Measurements from ENCODE around the gene SOX6. TPM values are rescaled to one million over a fixed set of nuclear protein-coding genes. Genes with fewer than 3 reads are reported as not detected.

SOX6 gene
- total RNA-seq, 2 experiments from 2014 or later: 0.20 TPM; not detected in 1

DNA sequence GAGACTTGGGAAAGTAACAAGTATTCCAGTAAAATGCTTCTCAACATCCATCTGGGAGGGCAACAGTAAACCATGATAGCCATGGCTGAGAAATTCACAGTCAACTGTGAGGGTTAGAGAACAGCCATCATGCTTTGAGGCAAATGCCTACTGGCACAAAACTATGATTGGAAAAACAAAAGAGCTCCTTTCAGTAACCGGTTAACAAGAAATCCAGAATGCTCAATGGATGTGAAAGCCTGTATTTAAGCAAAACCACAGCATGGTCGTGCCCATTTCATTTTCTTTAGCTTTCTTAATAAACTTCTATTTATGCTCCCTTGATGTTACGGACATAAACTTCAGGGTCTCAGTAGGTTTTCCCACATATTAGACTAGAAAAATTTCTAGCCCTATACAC lies 139.5 kb downstream of the SOX6 start:
- ATAC-seq (ENCODE audit: poor library complexity) (no peak), DNase-seq (no peak)
- Mint-ChIP-seq H3K27ac (no peak overlapping the region), H3K27me3 (no peaks in the 10 kb centered on the region), H3K4me1 (ENCODE audit: low read depth) (no peaks in the 10 kb centered on the region), H3K36me3 (ENCODE audit: low read depth) (no peaks in the 10 kb centered on the region), H3K4me3 (no peak overlapping the region), H3K9me3 (peaks cover 3% of the 10 kb centered on the region)
- Histone ChIP-seq H3K27ac (ENCODE audit: low read depth in 1 of 2, low read length in 2 of 2) (no peak overlapping the region), H3K4me1 (ENCODE audit: insufficient read depth, low read length) (no peaks in the 10 kb centered on the region), H3K27me3 (ENCODE audit: control insufficient read depth in 1 of 2, insufficient read depth in 2 of 2, low read length in 2 of 2) (no peaks in the 10 kb centered on the region), H3K36me3 (ENCODE audit: insufficient read depth, low read length) (no peaks in the 10 kb centered on the region), H3K4me3 (ENCODE audit: low read length) (no peak overlapping the region), H3K9me3 (ENCODE audit: control insufficient read depth in 1 of 2, insufficient read depth in 1 of 2, low read length in 2 of 2) (peaks cover 0 to 4% of the 10 kb centered on the region in 2 experiments)
- POLR2A ChIA-PET: no interaction called here
- CTCF ChIA-PET: no interaction called here
- TF ChIP-seq CTCF (IDR thresholded peaks at IDR 0.05): no peak
- intact Hi-C loops (cut with DNase I, micrococcal nuclease): no loop called here

DNA sequence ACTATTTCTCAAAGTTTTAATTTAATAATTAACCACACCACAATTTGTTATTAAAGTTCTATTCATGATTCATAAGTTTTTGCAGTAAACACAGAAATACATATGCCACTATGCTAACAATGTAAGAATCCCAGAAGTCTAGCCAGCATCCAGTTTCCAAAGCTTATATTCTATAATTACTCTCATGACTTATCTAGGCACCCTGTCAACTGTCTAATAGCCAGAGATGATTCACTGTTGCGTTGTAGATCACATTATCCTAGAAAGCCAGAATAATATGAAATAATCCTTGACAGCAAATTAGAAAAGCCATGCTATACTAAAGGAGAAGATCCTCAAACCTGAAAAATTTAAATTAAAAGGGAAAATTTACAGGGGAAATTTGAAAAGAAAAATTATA lies 141.0 kb downstream of the SOX6 start:
- H3K27me3 ChIP-seq (ENCODE audit: control insufficient read depth in 1 of 2, insufficient read depth in 2 of 2, low read length in 2 of 2): no peaks in the 10 kb centered on the region
- H3K27ac Mint-ChIP-seq: no peak overlapping the region
- DNase-seq (no peak), ATAC-seq (ENCODE audit: poor library complexity) (no peak)
- H3K27ac ChIP-seq (ENCODE audit: low read depth in 1 of 2, low read length in 2 of 2): no peak overlapping the region
- H3K4me3 ChIP-seq (ENCODE audit: low read length): no peak overlapping the region
- ChIA-PET POLR2A (no interaction called here), CTCF (no interaction called here)
- peaks cover 0 to 4% of the 10 kb centered on the region in 2 experiments for H3K9me3 ChIP-seq (ENCODE audit: control insufficient read depth in 1 of 2, insufficient read depth in 1 of 2, low read length in 2 of 2)
- no peaks in the 10 kb centered on the region for H3K36me3 ChIP-seq (ENCODE audit: insufficient read depth, low read length)
- H3K4me1 ChIP-seq (ENCODE audit: insufficient read depth, low read length): no peaks in the 10 kb centered on the region
- intact Hi-C loops (cut with DNase I, micrococcal nuclease): no loop called here
- peaks cover under 1% of the 10 kb centered on the region for H3K9me3 Mint-ChIP-seq
- no peaks in the 10 kb centered on the region for H3K36me3 Mint-ChIP-seq (ENCODE audit: low read depth)
- TF ChIP-seq CTCF (IDR thresholded peaks at IDR 0.05): no peak
- no peaks in the 10 kb centered on the region for H3K4me1 Mint-ChIP-seq (ENCODE audit: low read depth)
- H3K4me3 Mint-ChIP-seq: no peak overlapping the region
- H3K27me3 Mint-ChIP-seq: no peaks in the 10 kb centered on the region

GRCh38 chr11:16211407-16211806 lies 144.9 kb downstream of the SOX6 start:
- ATAC-seq (ENCODE audit: poor library complexity): no peak
- no peaks in the 10 kb centered on the region for H3K4me1 Mint-ChIP-seq (ENCODE audit: low read depth)
- H3K36me3 ChIP-seq (ENCODE audit: insufficient read depth, low read length): no peaks in the 10 kb centered on the region
- no peak overlapping the region for H3K4me3 Mint-ChIP-seq
- H3K9me3 Mint-ChIP-seq: no peaks in the 10 kb centered on the region
- peaks cover 0 to 7% of the 10 kb centered on the region in 2 experiments for H3K9me3 ChIP-seq (ENCODE audit: control insufficient read depth in 1 of 2, insufficient read depth in 1 of 2, low read length in 2 of 2)
- no peak overlapping the region for H3K4me3 ChIP-seq (ENCODE audit: low read length)
- H3K4me1 ChIP-seq (ENCODE audit: insufficient read depth, low read length): no peaks in the 10 kb centered on the region
- DNase-seq: no peak
- intact Hi-C loops (cut with DNase I, micrococcal nuclease): no loop called here
- H3K27ac Mint-ChIP-seq: no peak overlapping the region
- POLR2A ChIA-PET: no interaction called here
- H3K27ac ChIP-seq (ENCODE audit: low read depth in 1 of 2, low read length in 2 of 2): no peak overlapping the region
- no peaks in the 10 kb centered on the region for H3K36me3 Mint-ChIP-seq (ENCODE audit: low read depth)
- H3K27me3 Mint-ChIP-seq: no peaks in the 10 kb centered on the region
- no peaks in the 10 kb centered on the region for H3K27me3 ChIP-seq (ENCODE audit: control insufficient read depth in 1 of 2, insufficient read depth in 2 of 2, low read length in 2 of 2)
- CTCF ChIA-PET: no interaction called here
- no peak for TF ChIP-seq CTCF (IDR thresholded peaks at IDR 0.05)
